ENCODE data around the gene SPAG4. TPM values are rescaled to one million over a fixed set of nuclear protein-coding genes. Genes with fewer than 3 reads are reported as not detected.

The SPAG4 gene
- polyA plus RNA-seq, 1 donor from 2014 or later = 1.2 TPM

- H3K79me2 ChIP-seq (replicated peaks; ENCODE audit: insufficient read depth, low read length) = no peaks in the 10 kb centered on the region
- H3K4me3 ChIP-seq (ENCODE audit: low read length) = no peak overlapping the region
- no peaks in the 10 kb centered on the region for H3K36me3 ChIP-seq (ENCODE audit: insufficient read depth, low read length)
- H3K27me3 ChIP-seq (ENCODE audit: insufficient read depth, low read depth, low read length) = no peaks in the 10 kb centered on the region
- H3F3A ChIP-seq (ENCODE audit: insufficient read depth, low read length, poor library complexity, severe bottlenecking) = no peaks in the 10 kb centered on the region
- H2AFZ ChIP-seq (ENCODE audit: low read depth, low read length) = no peak overlapping the region
- TF ChIP-seq EZH2 (IDR thresholded peaks at IDR 0.05; ENCODE audit: borderline replicate concordance, insufficient read depth, low read length, poor library complexity, severe bottlenecking) (no peak), POLR2AphosphoS5 (IDR thresholded peaks at IDR 0.05) (no peak), RAD21 (conservative IDR thresholded peaks at IDR 0.05) (no peak), REST (IDR thresholded peaks at IDR 0.05; ENCODE audit: borderline replicate concordance) (no peak), TAF1 (IDR thresholded peaks at IDR 0.05; ENCODE audit: low read depth) (no peak), MXI1 (conservative IDR thresholded peaks at IDR 0.05; ENCODE audit: poor library complexity, severe bottlenecking) (no peak), SMC3 (conservative IDR thresholded peaks at IDR 0.05; ENCODE audit: poor library complexity) (no peak), EP300 (conservative IDR thresholded peaks at IDR 0.05; ENCODE audit: poor library complexity, severe bottlenecking) (no peak), CTCF (IDR thresholded peaks at IDR 0.05; ENCODE audit: poor library complexity, severe bottlenecking) (no peak)
- H3K9me2 ChIP-seq (ENCODE audit: insufficient read depth, low read length) = no peaks in the 10 kb centered on the region
- no peak overlapping the region for H3K27ac ChIP-seq (ENCODE audit: low read length)
- no peak overlapping the region for H3K9ac ChIP-seq (ENCODE audit: low read length)
- H3K9me3 ChIP-seq (ENCODE audit: low read length) = no peaks in the 10 kb centered on the region
- H3K4me2 ChIP-seq (ENCODE audit: low read length) = no peak overlapping the region
- no peaks in the 10 kb centered on the region for H4K20me1 ChIP-seq (ENCODE audit: insufficient read depth)
Measured at GRCh38 chr20:35587436-35587835, 28.2 kb upstream of the SPAG4 start.

- Histone ChIP-seq H3K27ac (ENCODE audit: low read length) (no peak overlapping the region), H3K27me3 (ENCODE audit: insufficient read depth, low read depth, low read length) (no peaks in the 10 kb centered on the region), H3K4me3 (ENCODE audit: low read length) (no peak overlapping the region), H4K20me1 (ENCODE audit: insufficient read depth) (no peaks in the 10 kb centered on the region), H2AFZ (ENCODE audit: low read depth, low read length) (no peak overlapping the region), H3F3A (ENCODE audit: insufficient read depth, low read length, poor library complexity, severe bottlenecking) (no peaks in the 10 kb centered on the region), H3K9me3 (ENCODE audit: low read length) (no peaks in the 10 kb centered on the region), H3K4me2 (ENCODE audit: low read length) (no peak overlapping the region), H3K36me3 (ENCODE audit: insufficient read depth, low read length) (no peaks in the 10 kb centered on the region), H3K79me2 (replicated peaks; ENCODE audit: insufficient read depth, low read length) (no peaks in the 10 kb centered on the region), H3K9ac (ENCODE audit: low read length) (no peak overlapping the region), H3K9me2 (ENCODE audit: insufficient read depth, low read length) (no peaks in the 10 kb centered on the region)
- TF ChIP-seq MXI1 (conservative IDR thresholded peaks at IDR 0.05; ENCODE audit: poor library complexity, severe bottlenecking) (no peak), CTCF (IDR thresholded peaks at IDR 0.05; ENCODE audit: poor library complexity, severe bottlenecking) (no peak), TAF1 (IDR thresholded peaks at IDR 0.05; ENCODE audit: low read depth) (no peak), SMC3 (conservative IDR thresholded peaks at IDR 0.05; ENCODE audit: poor library complexity) (no peak)
Measured at GRCh38 chr20:35588397-35588796, 27.2 kb upstream of the SPAG4 start.
